GM20000 (cell line): Measurements from ENCODE around the gene PLTP.
"Not testable (repeated sequence)": the region's sequence is repeated elsewhere in the genome, so short reads cannot be mapped to it uniquely, and the experiment has no call there.

Source experiments
- DNase-seq: peaks from one replicate; pipeline ENCODE4 v3.0.0; 2012; ENCODE audit warnings: low spot score
- TF ChIP-seq, protein P1 (sequence below): IDR thresholded peaks from 2 replicates; pipeline ENCODE4 v1.5.1; 2012; ENCODE audit warnings: mild to moderate bottlenecking, control low read depth; ENCODE audit errors: extremely low read depth, missing control alignments

Gene PLTP

DNA sequence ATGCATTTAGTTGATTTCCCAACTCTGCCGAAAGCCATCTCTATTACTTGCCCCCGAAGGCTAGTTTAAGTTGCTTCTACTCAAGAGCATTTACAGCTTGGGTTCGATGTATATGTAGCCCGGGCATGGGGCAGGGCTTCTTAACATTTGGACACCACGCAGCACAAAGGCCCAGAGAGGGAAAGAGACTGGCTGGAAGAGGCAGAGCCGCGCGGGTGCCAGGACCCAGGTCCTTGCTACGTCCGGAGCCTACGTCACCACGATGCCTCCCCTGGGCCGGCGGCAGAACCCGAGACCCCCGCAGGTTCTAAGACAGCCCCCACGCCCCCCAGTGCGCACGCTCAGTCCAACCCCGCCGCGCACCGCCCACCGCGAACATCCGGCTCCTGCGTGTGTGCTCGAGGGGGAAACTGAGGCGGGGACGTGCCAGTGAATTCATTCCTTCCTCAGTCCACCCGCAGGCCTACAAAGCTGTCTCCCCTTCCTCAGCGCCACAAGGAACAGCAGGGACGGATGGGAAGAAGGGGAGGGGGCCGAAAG is 22.2 kb upstream of the PLTP start:
- TF ChIP-seq, protein P1, sequence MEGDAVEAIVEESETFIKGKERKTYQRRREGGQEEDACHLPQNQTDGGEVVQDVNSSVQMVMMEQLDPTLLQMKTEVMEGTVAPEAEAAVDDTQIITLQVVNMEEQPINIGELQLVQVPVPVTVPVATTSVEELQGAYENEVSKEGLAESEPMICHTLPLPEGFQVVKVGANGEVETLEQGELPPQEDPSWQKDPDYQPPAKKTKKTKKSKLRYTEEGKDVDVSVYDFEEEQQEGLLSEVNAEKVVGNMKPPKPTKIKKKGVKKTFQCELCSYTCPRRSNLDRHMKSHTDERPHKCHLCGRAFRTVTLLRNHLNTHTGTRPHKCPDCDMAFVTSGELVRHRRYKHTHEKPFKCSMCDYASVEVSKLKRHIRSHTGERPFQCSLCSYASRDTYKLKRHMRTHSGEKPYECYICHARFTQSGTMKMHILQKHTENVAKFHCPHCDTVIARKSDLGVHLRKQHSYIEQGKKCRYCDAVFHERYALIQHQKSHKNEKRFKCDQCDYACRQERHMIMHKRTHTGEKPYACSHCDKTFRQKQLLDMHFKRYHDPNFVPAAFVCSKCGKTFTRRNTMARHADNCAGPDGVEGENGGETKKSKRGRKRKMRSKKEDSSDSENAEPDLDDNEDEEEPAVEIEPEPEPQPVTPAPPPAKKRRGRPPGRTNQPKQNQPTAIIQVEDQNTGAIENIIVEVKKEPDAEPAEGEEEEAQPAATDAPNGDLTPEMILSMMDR, result no peak
- peak; percentile 63 for DNase-seq

DNA sequence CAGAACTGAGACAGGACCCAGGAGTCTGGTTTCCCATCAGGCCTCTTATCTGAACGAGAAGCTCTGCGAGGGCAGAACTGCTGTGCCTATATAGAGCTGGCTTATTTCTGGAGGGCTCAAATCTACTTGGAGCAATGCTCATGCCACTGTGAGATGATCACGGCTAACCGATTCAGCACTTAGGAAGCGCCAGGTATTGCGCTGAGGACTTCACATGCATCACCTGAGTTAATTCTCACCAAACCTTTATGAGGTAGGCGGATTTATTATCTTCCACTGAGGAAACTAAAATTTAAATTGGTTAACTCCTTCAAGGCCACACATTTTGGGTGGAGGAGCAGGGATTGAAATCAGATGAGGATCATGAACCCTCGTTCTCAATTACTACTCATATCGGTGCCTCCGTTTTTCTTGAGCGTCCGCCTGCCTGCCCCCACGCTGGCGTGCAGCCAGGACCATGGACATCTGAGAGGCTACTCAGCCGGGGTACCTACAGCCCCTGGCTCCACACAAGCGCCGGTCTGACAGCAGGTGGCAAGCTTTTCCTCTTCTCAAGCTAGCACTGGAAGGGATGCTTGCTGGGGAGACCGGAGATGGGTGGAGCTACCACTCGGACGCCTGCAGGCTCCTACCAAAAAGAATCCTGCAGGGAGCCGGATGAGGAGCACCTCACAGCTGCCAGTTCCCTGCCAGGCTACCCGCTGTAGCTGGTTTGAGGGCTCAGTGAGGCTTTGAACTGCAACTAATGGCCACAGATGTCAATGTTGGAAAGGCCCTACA is 21.5 kb upstream of the PLTP start:
- TF ChIP-seq, protein P1, result no peak
- peak; percentile 70 for DNase-seq

DNA sequence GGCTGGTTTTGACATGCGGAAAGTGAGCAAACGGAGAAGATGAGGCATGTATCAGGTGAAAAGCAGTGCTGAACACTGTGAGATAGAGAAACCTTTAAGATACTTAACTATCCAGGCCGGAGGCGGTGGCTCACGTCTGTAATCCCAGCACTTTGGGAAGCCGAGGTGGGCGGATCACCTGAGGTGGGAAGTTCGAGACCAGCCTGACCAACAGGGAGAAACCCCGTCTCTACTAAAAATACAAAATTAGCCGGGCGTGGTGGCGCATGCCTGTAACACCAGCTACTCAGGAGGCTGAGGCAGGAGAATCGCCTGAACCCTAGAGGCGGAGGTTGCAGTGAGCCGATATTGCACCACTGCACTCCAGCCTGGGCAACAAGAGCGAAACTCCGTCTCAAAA is 19.7 kb upstream of the PLTP start:
- not testable (repeated sequence) for DNase-seq

DNA sequence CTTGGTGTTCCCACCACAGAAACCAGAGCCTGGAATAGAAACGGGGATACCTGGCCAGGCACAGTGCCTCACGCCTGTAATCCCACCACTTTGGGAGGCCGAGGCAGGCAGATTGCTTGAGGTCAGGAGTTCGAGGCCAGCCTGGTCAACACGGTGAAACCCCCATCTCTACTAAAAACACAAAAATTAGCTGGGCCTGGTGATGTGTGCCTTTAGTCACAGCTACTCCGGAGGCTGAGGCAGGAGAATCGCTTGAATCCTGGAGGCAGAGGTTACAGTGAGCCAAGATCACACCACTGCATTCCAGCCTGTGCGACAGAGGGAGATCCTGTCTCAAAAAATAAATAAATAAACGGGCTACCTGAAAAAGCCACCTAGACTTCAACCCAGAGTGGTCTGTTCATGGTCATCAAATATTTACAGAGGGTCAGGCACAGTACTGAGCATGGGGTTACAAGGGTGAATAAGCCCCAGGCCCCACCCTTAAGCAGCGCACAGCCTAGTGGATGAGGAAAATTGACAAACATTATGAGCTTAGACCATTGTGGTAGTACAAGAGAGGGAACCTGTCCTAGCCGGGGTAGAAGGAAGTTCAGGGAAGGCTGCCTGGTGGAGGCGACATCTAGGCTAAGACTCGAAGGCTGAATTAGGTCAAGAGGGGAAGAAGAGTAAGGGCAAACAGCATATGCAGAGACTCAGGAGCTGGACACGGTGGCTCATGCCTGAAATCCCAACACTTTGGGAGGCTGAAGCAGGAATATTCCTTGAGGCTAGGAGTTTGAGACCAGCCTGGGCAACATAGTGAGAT is 15.3 kb upstream of the PLTP start:
- DNase-seq, result no peak
- TF ChIP-seq, protein P1, result no peak

DNA sequence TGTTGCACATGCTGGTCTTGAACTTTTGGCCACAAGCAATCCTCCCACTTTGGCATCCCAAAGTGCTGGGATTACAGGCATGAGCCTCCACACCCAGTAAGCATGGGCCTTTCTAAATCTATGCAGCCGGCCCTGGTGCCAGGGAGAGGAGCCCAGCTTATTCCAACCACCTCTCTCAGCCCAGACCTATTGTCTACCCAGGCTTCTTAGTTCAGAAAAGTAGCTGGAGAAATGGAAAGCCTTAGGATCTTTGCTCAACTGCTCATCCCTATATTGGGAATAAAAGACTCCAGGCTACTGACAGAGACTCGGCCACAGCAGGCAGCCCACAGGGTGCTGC is 14.7 kb upstream of the PLTP start:
- no peak for DNase-seq
- TF ChIP-seq, protein P1, result no peak

DNA sequence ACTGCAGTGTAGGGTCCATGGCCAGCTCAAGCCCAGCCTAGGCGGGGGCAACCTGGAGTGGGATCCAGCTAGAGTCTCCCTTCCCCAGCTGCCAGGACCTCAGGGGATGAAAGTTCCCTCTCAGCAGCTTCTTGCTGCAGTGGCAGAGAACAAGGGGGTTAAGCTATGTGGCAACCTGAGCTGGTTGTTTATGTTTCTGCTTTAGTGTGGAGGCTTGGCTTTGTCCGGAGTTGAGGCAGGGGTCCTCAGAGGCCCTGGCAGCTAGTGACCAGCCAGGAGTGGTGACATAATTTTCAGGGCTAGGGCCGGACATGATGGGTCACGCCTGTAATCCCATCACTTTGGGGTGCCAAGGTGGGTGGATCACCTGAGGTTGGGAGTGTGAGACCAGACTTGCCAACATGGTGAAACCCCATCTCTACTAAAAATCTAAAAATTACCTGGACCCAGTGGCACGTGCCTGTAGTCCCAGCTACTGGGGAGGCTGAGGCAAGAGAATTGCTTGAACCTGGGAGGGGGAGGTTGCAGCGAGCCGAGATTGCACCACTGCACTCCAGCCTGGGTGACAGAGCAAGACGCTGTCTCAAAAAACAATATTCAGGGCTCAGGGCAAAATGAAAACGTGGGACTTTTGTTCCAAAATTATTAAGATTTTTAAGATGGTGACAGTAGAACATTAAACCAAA is 14.0 kb upstream of the PLTP start:
- TF ChIP-seq, protein P1, result no peak

DNA sequence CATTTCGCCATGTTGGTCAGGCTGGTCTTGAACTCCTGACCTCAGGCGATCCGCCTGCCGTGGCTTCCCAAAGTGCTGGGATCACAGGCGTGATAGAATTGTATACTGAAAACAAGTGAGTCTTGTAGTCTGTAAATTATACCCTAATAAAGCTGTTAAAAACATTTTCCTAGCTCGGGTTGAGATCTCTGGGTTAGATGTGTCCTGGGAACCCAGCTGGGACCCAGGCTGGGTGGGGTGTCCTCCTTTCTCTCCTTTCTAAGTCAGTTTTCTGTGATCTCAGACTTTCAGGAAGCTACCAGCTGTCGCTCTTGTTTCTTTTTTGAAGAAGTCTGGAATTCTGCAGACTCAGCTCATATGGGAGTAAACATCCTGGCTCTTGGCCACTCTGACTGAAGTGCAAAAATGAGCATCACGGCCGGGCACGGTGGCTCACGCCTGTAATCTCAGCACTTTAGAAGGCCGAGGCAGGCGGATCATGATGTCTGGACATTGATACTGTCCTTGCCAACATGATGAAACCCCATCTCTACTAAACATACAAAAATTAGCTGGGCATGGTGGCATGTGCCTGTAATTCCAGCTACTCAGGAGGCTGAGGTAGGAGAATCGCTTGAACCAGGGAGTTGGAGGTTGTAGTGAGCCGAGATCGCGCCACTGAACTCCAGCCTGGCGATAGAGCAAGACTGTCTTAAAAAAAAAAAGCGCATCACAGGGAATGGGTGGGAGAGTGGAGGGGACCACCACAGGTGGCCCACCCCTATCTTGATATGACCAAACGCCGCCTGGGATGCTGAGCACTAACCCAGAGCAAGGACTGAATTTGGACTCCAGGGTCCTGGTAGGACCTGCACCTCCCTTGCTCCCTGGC is 12.7 kb upstream of the PLTP start:
- DNase-seq, result no peak
- TF ChIP-seq, protein P1, result no peak

More for the DNA sequence above, 14.0 kb upstream of the PLTP start:
- no peak for DNase-seq
